ENCODE data around the gene FBXL12.

- TF ChIP-seq CTCF (IDR thresholded peaks at IDR 0.05) (no peak), POLR2A (IDR thresholded peaks at IDR 0.05) (no peak)
Observed at GRCh38 chr19:9854282-9854846, 35.5 kb upstream of the FBXL12 start.

Measured in uterus (tissue), 2 donors.